ENCODE measurements around the gene GRAMD1A.
"Not testable (repeated sequence)": the region's sequence is repeated elsewhere in the genome, so short reads cannot be mapped to it uniquely, and the experiment has no call there.

The GRAMD1A gene

GRCh38 chr19:35027851-35028599 lies 27.9 kb downstream of the GRAMD1A start:
- H3K4me3 ChIP-seq (ENCODE audit: low read depth, low read length), result no peak overlapping the region
- no peak for TF ChIP-seq MAX (IDR thresholded peaks at IDR 0.05; ENCODE audit: low read depth, low read length)
- no peak for TF ChIP-seq POLR2A (IDR thresholded peaks at IDR 0.05; ENCODE audit: extremely low read depth, insufficient read length)
- no peak for TF ChIP-seq MYC (IDR thresholded peaks at IDR 0.05; ENCODE audit: low read depth, low read length)
- TF ChIP-seq CTCF (IDR thresholded peaks at IDR 0.05; ENCODE audit: low read depth, low read length), result no peak
- no peak for DNase-seq (ENCODE audit: low read depth)

- H3K4me3 ChIP-seq (ENCODE audit: low read depth, low read length); DNase-seq (ENCODE audit: low read depth): not testable (repeated sequence)
These were observed 28.4 kb downstream of the GRAMD1A start for GRCh38 chr19:35028600-35028885.

GRCh38 chr19:35029275-35029736 lies 29.2 kb downstream of the GRAMD1A start:
- not testable (repeated sequence) for DNase-seq (ENCODE audit: low read depth); H3K4me3 ChIP-seq (ENCODE audit: low read depth, low read length)

- TF ChIP-seq MAX (IDR thresholded peaks at IDR 0.05; ENCODE audit: low read depth, low read length) (no peak), CTCF (IDR thresholded peaks at IDR 0.05; ENCODE audit: low read depth, low read length) (no peak), MYC (IDR thresholded peaks at IDR 0.05; ENCODE audit: low read depth, low read length) (no peak), POLR2A (IDR thresholded peaks at IDR 0.05; ENCODE audit: extremely low read depth, insufficient read length) (no peak)
- no peak for DNase-seq (ENCODE audit: low read depth)
- H3K4me3 ChIP-seq (ENCODE audit: low read depth, low read length), result no peak overlapping the region
These were observed 29.7 kb downstream of the GRAMD1A start for GRCh38 chr19:35029737-35030256.

GRCh38 chr19:35030257-35031071 lies 30.3 kb downstream of the GRAMD1A start, which contains the start of gene SCN1B:
Gene SCN1B (plus strand): TSS chr19:35030470. CDS start chr19:35030821, 351 bp downstream.
- H3K4me3 ChIP-seq (ENCODE audit: low read depth, low read length), result no peak within 1 kb of the TSS
- DNase-seq (ENCODE audit: low read depth), result peak; percentile 60
- TF ChIP-seq MYC (IDR thresholded peaks at IDR 0.05; ENCODE audit: low read depth, low read length), result no peak
- no peak for TF ChIP-seq POLR2A (IDR thresholded peaks at IDR 0.05; ENCODE audit: extremely low read depth, insufficient read length)
- TF ChIP-seq CTCF (IDR thresholded peaks at IDR 0.05; ENCODE audit: low read depth, low read length), result no peak
- no peak for TF ChIP-seq MAX (IDR thresholded peaks at IDR 0.05; ENCODE audit: low read depth, low read length)

GRCh38 chr19:35031072-35031881 lies 31.2 kb downstream of the GRAMD1A start:
- TF ChIP-seq CTCF (IDR thresholded peaks at IDR 0.05; ENCODE audit: low read depth, low read length) (no peak), MYC (IDR thresholded peaks at IDR 0.05; ENCODE audit: low read depth, low read length) (no peak), POLR2A (IDR thresholded peaks at IDR 0.05; ENCODE audit: extremely low read depth, insufficient read length) (no peak), MAX (IDR thresholded peaks at IDR 0.05; ENCODE audit: low read depth, low read length) (no peak)
- no peak for DNase-seq (ENCODE audit: low read depth)
- H3K4me3 ChIP-seq (ENCODE audit: low read depth, low read length), result no peak overlapping the region

All from NB4 (cell line).